Caco-2 (cell line): ENCODE results near the gene STPG2. TPM values are rescaled to one million over a fixed set of nuclear protein-coding genes. Genes with fewer than 3 reads are reported as not detected.

Experiments
- BruUV-seq: library from RNA; stranded (reverse); fragments of 400-500 nt; replicated peaks from 2 replicates; lab custom pipeline; 2021; lab: Mats Ljungman, UMichigan
- CTCF ChIA-PET: fragments of 300-600 bp; sonication (Branson Sonifier 250); formaldehyde crosslinking; loops from one replicate; lab custom pipeline; 2022; ENCODE audit warnings: antibody characterized with exemption; lab: Charles Lee
- POLR2A ChIA-PET: fragments of 300-600 bp; sonication (Branson Sonifier 250); formaldehyde crosslinking; loops from one replicate; lab custom pipeline; 2022; ENCODE audit warnings: antibody characterized with exemption; lab: Charles Lee
- DNase-seq, 2 experiments: peaks; one replicate each; pipeline versions ENCODE4 v3.0.0 to v3.0.0-alpha.2; 2020 to 2022
- H3K27me3 ChIP-seq: replicated peaks from 2 replicates; pipeline ENCODE4 v1.6.0; 2011; ENCODE audit warnings: low read length; ENCODE audit not compliant: control insufficient read depth, insufficient read depth
- H3K36me3 ChIP-seq: 2 replicates; pipeline ENCODE4 v1.5.1; 2011; ENCODE audit warnings: low read length; ENCODE audit not compliant: control insufficient read depth, insufficient read depth
- H3K4me1 ChIP-seq: fragments of 250-450 bp; sonication (Bioruptor Pico); 2 replicates; pipeline ENCODE4 v1.5.1; 2020; ENCODE audit warnings: mild to moderate bottlenecking
- H3K4me3 ChIP-seq: 2 replicates; pipeline ENCODE4 v1.5.1; 2011; ENCODE audit warnings: low read depth, mild to moderate bottlenecking, control low read depth, low read length
- H3K9me3 ChIP-seq: fragments of 250-450 bp; sonication (Bioruptor Pico); 2 replicates; pipeline ENCODE4 v1.5.1; 2020; ENCODE audit warnings: mild to moderate bottlenecking, moderate library complexity
- H3K27ac Mint-ChIP-seq: one replicate; pipeline ENCODE4 v1.8.0; 2022; ENCODE audit warnings: mixed read lengths; ENCODE audit not compliant: unreplicated experiment
- H3K27me3 Mint-ChIP-seq: one replicate; pipeline ENCODE4 v1.8.0; 2022; ENCODE audit warnings: mixed read lengths; ENCODE audit not compliant: insufficient read depth, unreplicated experiment
- H3K36me3 Mint-ChIP-seq: one replicate; pipeline ENCODE4 v1.8.0; 2022; ENCODE audit warnings: mild to moderate bottlenecking, mixed read lengths; ENCODE audit not compliant: insufficient read depth, unreplicated experiment
- H3K4me1 Mint-ChIP-seq: one replicate; pipeline ENCODE4 v1.8.0; 2022; ENCODE audit warnings: low read depth, mixed read lengths; ENCODE audit not compliant: unreplicated experiment
- H3K4me3 Mint-ChIP-seq: one replicate; pipeline ENCODE4 v1.8.0; 2022; ENCODE audit warnings: mild to moderate bottlenecking, moderate library complexity, mixed read lengths; ENCODE audit not compliant: unreplicated experiment
- H3K9me3 Mint-ChIP-seq: one replicate; pipeline ENCODE4 v1.8.0; 2022; ENCODE audit warnings: mixed read lengths; ENCODE audit not compliant: unreplicated experiment
- intact Hi-C: fragments of 100-400 bp; cut with micrococcal nuclease; formaldehyde crosslinking; loops from one replicate; pipeline ENCODE4 v1.10.0; 2022; ENCODE audit not compliant: unreplicated experiment
- total RNA-seq: library from RNA; stranded (reverse); gene quantifications from 2 replicates; pipeline ENCODE4 v1.2.3, GENCODE V29; 2022
- TF ChIP-seq, protein P1 (sequence below), 2 experiments: fragments of 200-600 bp in 1 of 2; IDR thresholded peaks; 1 replicate in 1 of 2; 2 replicates in 1 of 2; pipeline versions ENCODE4 v1.5.1 to v1.8.0; 2011 to 2022; ENCODE audit warnings: antibody characterized with exemption in 1 of 2, control low read depth in 1 of 2, inconsistent platforms in 1 of 2, low read depth in 1 of 2, low read length in 1 of 2, mild to moderate bottlenecking in 1 of 2, moderate library complexity in 1 of 2; ENCODE audit not compliant: insufficient read depth in 1 of 2, severe bottlenecking in 1 of 2, unreplicated experiment in 1 of 2

STPG2 gene
- total RNA-seq, 1 experiment from 2014 or later = not detected

DNA sequence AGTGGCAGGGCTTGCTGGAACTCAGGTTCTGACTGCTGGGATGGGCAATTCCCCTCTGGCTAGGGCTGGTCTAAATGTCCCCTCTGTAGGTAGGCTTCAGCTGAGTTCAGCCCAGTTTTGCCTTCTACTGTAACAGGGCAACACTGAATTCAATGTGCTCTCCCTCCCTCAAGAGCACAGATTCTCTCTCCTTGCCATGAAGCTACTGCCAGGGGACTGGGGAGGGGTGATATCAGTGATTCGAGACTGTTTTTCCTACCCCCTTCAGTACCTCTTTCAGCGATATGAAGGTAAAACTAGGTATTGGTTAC, 23.4 kb upstream of the STPG2 start:
- Mint-ChIP-seq H3K9me3 (peaks cover 14% of the 10 kb centered on the region), H3K27me3 (no peaks in the 10 kb centered on the region), H3K27ac (no peak overlapping the region), H3K36me3 (no peaks in the 10 kb centered on the region), H3K4me1 (no peaks in the 10 kb centered on the region), H3K4me3 (no peak overlapping the region)
- H3K27me3 ChIP-seq = no peaks in the 10 kb centered on the region
- POLR2A ChIA-PET = no interaction called here
- H3K4me3 ChIP-seq = no peak overlapping the region
- intact Hi-C loops = no loop called here
- CTCF ChIA-PET = no interaction called here
- H3K9me3 ChIP-seq = peaks cover 5% of the 10 kb centered on the region; the same call in 1 of the 2 replicates
- peaks cover 9% of the 10 kb centered on the region for H3K4me1 ChIP-seq
- BruUV-seq = no TSS peak
- TF ChIP-seq, protein P1, sequence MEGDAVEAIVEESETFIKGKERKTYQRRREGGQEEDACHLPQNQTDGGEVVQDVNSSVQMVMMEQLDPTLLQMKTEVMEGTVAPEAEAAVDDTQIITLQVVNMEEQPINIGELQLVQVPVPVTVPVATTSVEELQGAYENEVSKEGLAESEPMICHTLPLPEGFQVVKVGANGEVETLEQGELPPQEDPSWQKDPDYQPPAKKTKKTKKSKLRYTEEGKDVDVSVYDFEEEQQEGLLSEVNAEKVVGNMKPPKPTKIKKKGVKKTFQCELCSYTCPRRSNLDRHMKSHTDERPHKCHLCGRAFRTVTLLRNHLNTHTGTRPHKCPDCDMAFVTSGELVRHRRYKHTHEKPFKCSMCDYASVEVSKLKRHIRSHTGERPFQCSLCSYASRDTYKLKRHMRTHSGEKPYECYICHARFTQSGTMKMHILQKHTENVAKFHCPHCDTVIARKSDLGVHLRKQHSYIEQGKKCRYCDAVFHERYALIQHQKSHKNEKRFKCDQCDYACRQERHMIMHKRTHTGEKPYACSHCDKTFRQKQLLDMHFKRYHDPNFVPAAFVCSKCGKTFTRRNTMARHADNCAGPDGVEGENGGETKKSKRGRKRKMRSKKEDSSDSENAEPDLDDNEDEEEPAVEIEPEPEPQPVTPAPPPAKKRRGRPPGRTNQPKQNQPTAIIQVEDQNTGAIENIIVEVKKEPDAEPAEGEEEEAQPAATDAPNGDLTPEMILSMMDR (IDR thresholded peaks at IDR 0.05; ENCODE audit: insufficient read depth in 1 of 2, low read depth in 1 of 2, low read length in 1 of 2, severe bottlenecking in 1 of 2, unreplicated experiment in 1 of 2) = no peak
- no peak for DNase-seq
- no peaks in the 10 kb centered on the region for H3K36me3 ChIP-seq

DNA sequence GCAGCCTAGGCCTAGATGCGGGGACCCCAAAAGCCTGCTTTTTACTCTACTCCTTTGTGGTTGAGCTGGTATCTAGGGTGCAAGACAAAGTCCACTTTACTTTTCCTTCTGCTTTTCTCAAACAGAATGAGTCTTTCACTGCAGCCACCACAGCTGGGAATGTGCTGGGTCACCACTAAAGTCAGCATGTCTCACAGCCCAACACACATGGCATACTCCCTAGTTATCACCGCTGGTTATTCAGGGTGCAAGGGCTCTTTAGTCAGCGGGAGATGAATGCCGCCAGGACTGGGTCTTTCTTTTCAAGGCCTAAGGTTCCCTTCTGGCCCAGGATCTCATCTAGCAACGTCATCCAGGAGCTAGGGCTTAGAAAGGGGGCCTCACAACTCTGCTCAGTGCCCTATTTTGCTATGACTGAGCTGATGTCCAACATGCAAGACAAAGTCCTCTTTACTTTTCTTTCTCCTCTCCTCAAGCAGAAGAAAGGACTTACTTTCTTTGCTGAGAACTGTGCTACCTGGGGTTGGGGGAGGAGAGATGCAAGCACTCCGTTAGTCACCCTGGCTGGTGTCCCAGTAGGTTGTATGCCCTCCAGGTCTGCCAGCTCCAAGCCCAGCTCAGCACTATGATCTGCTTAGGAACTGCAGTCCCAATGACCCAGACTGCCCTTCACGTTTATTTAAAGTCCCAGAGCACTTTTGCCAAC, 22.9 kb upstream of the STPG2 start:
- Histone ChIP-seq H3K27me3 (no peaks in the 10 kb centered on the region), H3K9me3 (peaks cover 5% of the 10 kb centered on the region; the same call in 1 of the 2 replicates), H3K4me1 (peaks cover 9% of the 10 kb centered on the region), H3K4me3 (no peak overlapping the region), H3K36me3 (no peaks in the 10 kb centered on the region)
- DNase-seq = no peak
- TF ChIP-seq, protein P1 (IDR thresholded peaks at IDR 0.05; ENCODE audit: insufficient read depth in 1 of 2, low read depth in 1 of 2, low read length in 1 of 2, severe bottlenecking in 1 of 2, unreplicated experiment in 1 of 2) = no peak
- intact Hi-C loops = no loop called here
- Mint-ChIP-seq H3K36me3 (no peaks in the 10 kb centered on the region), H3K9me3 (peaks cover 14% of the 10 kb centered on the region), H3K27me3 (no peaks in the 10 kb centered on the region), H3K27ac (no peak overlapping the region), H3K4me1 (no peaks in the 10 kb centered on the region), H3K4me3 (no peak overlapping the region)
- CTCF ChIA-PET = no interaction called here
- POLR2A ChIA-PET = no interaction called here
- BruUV-seq = no TSS peak

DNA sequence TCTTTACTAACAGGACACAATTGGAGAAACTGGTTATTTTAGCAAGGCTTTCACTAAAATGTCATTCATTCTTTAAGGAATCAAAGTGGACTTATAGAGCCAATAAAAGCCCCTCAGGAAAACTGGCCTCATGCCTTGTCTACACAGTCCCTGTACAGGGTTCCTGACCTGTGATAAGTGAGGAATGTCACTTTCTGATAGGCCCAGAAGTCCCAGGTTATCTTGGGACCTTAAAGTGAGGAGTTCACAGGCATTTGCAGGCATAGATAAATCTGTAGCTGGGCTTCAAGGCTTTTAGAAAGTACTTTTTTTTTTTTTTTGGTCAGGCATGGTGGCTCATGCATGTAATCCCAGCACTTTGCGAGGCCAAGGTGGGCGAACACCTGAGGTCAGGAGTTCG, 19.4 kb upstream of the STPG2 start:
- peaks cover 14% of the 10 kb centered on the region for H3K9me3 Mint-ChIP-seq
- no TSS peak for BruUV-seq
- H3K36me3 Mint-ChIP-seq = no peaks in the 10 kb centered on the region
- no peaks in the 10 kb centered on the region for H3K36me3 ChIP-seq
- no peaks in the 10 kb centered on the region for H3K4me1 Mint-ChIP-seq
- no peaks in the 10 kb centered on the region for H3K27me3 ChIP-seq
- no peak overlapping the region for H3K4me3 Mint-ChIP-seq
- H3K27me3 Mint-ChIP-seq = no peaks in the 10 kb centered on the region
- ChIA-PET POLR2A (interaction anchor here (0.6 kb wide), 1 partner anchor 116 kb away, joined by 4 read pairs; no protein-coding TSS in a partner anchor), CTCF (no interaction called here)
- H3K27ac Mint-ChIP-seq = no peak overlapping the region
- TF ChIP-seq, protein P1 (IDR thresholded peaks at IDR 0.05; ENCODE audit: insufficient read depth in 1 of 2, low read depth in 1 of 2, low read length in 1 of 2, severe bottlenecking in 1 of 2, unreplicated experiment in 1 of 2) = no peak
- peaks cover 5% of the 10 kb centered on the region; the same call in 1 of the 2 replicates for H3K9me3 ChIP-seq
- DNase-seq = peak; percentile 17 to 51
- H3K4me1 ChIP-seq = peaks cover 13% of the 10 kb centered on the region
- intact Hi-C loops = no loop called here
- no peak overlapping the region for H3K4me3 ChIP-seq
